Natural killer cell (primary cell): ENCODE measurements around the gene RILPL1. TPM values are rescaled to one million over a fixed set of nuclear protein-coding genes. Genes with fewer than 3 reads are reported as not detected.
A peak's percentile ranks its signal among the peaks of the same experiment; 100 is the strongest.
"Not testable (repeated sequence)": the region's sequence is repeated elsewhere in the genome, so short reads cannot be mapped to it uniquely, and the experiment has no call there.

Experiments used
- ATAC-seq, 3 donors: fragments of 150-1000 bp in 2 of 3; fragments of 200-7000 bp in 1 of 3; cut with Tn5 transposase; 1 replicate in 1 of 3; 2 replicates in 2 of 3; pipeline ENCODE4 v1.10.0; 2021; ENCODE audit warnings: mild to moderate bottlenecking in 2 of 3, moderate library complexity in 2 of 3
- DNase-seq, 2 donors: peaks; one replicate each; pipeline versions ENCODE4 v3.0.0 to v3.0.0-alpha.2; 2013 to 2021; ENCODE audit warnings: mixed read lengths in 1 of 2
- H3K27ac ChIP-seq: one replicate; pipeline ENCODE4 v1.5.1; 2013; ENCODE audit warnings: mild to moderate bottlenecking, low read length
- H3K27me3 ChIP-seq: one replicate; pipeline ENCODE4 v1.6.1; 2013; ENCODE audit warnings: low read length; ENCODE audit not compliant: control insufficient read depth, insufficient read depth
- H3K36me3 ChIP-seq: one replicate; pipeline ENCODE4 v1.6.1; 2013; ENCODE audit warnings: low read length; ENCODE audit not compliant: control insufficient read depth, insufficient read depth
- H3K4me1 ChIP-seq: one replicate; pipeline ENCODE4 v1.6.1; 2013; ENCODE audit warnings: low read length; ENCODE audit not compliant: control insufficient read depth, insufficient read depth
- H3K4me3 ChIP-seq: one replicate; pipeline ENCODE4 v1.5.1; 2013; ENCODE audit warnings: low read length
- H3K9me3 ChIP-seq: one replicate; pipeline ENCODE4 v1.6.1; 2013; ENCODE audit warnings: low read length; ENCODE audit not compliant: control insufficient read depth, insufficient read depth
- H3K27ac Mint-ChIP-seq, 2 donors: one replicate each; pipeline ENCODE4 v1.8.0; 2022; ENCODE audit warnings: mild to moderate bottlenecking in 2 of 2, mixed read lengths in 2 of 2, moderate library complexity in 1 of 2
- H3K27me3 Mint-ChIP-seq, 2 donors: one replicate each; pipeline ENCODE4 v1.8.0; 2022; ENCODE audit warnings: low read depth in 2 of 2, mixed read lengths in 2 of 2
- H3K36me3 Mint-ChIP-seq: one replicate; pipeline ENCODE4 v1.8.0; 2022; ENCODE audit warnings: mixed read lengths
- H3K4me1 Mint-ChIP-seq, 2 donors: one replicate each; pipeline ENCODE4 v1.8.0; 2022; ENCODE audit warnings: mixed read lengths in 2 of 2
- H3K4me3 Mint-ChIP-seq: one replicate; pipeline ENCODE4 v1.8.0; 2022; ENCODE audit warnings: mild to moderate bottlenecking, moderate library complexity, mixed read lengths
- H3K9me3 Mint-ChIP-seq, 2 donors: one replicate each; pipeline ENCODE4 v1.8.0; 2022; ENCODE audit warnings: mixed read lengths in 2 of 2
- WGBS: methylation state at CpG from one replicate; pipeline ENCODE4 v1.1.7; 2013; ENCODE audit warnings: missing lambda C conversion rate; ENCODE audit not compliant: insufficient coverage; 5-methylcytosine and 5-hydroxymethylcytosine counted together
- intact Hi-C: fragments of 100-400 bp; cut with micrococcal nuclease; formaldehyde crosslinking; loops from one replicate; pipeline ENCODE4 v1.14.2; 2022
- total RNA-seq, 4 donors: library from RNA; stranded (reverse); fragments of 120-200 nt in 1 of 4; gene quantifications; one replicate each; pipeline versions ENCODE4 v1.2.3 to v1.2.4, GENCODE V29; 2013 to 2022
- TF ChIP-seq, protein P1 (sequence below): fragments of 200-600 bp; IDR thresholded peaks from one replicate; pipeline ENCODE4 v1.8.0; 2022; ENCODE audit warnings: antibody characterized with exemption

RILPL1 gene
- total RNA-seq, 3 donors from 2014 or later (not counting 1 experiment from before 2014, with no cell fraction given) = 1.3 to 2.7 (median 1.5) TPM

DNA sequence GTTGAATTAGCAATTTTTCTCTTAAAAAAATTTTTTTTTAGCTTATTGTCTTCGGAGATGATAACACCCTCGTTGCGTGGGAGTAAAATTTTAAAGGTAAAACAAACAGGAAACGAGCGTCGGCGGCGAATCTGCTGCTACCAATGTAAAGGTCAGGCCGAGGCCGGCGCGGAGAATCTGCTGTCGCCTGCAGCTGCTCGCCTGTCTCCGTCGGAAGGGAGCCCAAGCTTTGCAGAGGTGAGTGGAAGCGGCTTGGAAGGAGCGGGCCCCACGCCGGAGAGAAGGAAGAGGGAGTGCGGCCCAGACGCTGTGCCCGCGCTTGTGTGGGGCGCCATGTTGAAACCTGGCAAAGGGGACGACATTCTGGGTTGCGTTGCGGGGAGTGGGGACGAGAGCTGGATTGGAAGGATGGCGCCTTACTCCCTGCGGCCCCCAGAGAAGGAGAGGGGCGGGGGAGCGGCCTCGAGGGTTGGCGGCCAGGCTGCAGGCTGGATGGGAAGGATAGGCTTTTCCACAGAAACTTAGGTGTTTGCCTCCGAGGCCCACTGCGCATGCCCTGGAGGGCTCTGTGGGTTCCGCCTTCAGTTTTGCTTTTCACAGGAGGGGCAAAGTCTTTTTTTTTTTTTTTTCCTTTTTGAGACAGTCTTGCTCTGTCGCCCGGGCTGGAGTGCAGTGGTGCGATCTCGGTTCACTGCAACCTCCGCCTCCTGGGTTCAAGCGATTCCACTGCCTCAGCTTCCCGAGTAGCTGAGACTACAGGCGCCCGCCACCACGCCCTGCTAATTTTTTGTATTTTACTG lies 75.3 kb downstream of the RILPL1 start, which contains the start of gene SNRNP35:
Gene SNRNP35 (plus strand): TSS at position 160 of the 800 bp plus-strand sequence. CDS start 7,402 bp downstream, outside the sequence.
- intact Hi-C loops = loop anchor here (1.0 to 10.0 kb wide), 3 partner anchors 71 to 175 kb away; partner anchors contain the start of genes EIF2B1, GTF2H3 and SBNO1
- H3K4me3 Mint-ChIP-seq = peak within 1 kb of the TSS; percentile 100
- Histone ChIP-seq H3K36me3 (no peaks in the 10 kb centered on the region), H3K4me1 (peaks cover 13% of the 10 kb centered on the region), H3K27ac (peak within 1 kb of the TSS; percentile 98), H3K27me3 (no peaks in the 10 kb centered on the region), H3K4me3 (peak within 1 kb of the TSS; percentile 98), H3K9me3 (no peaks in the 10 kb centered on the region)
- H3K4me1 Mint-ChIP-seq = peaks cover 17 to 30% of the 10 kb centered on the region in 2 donors
- no peaks in the 10 kb centered on the region for H3K27me3 Mint-ChIP-seq
- TF ChIP-seq, protein P1, sequence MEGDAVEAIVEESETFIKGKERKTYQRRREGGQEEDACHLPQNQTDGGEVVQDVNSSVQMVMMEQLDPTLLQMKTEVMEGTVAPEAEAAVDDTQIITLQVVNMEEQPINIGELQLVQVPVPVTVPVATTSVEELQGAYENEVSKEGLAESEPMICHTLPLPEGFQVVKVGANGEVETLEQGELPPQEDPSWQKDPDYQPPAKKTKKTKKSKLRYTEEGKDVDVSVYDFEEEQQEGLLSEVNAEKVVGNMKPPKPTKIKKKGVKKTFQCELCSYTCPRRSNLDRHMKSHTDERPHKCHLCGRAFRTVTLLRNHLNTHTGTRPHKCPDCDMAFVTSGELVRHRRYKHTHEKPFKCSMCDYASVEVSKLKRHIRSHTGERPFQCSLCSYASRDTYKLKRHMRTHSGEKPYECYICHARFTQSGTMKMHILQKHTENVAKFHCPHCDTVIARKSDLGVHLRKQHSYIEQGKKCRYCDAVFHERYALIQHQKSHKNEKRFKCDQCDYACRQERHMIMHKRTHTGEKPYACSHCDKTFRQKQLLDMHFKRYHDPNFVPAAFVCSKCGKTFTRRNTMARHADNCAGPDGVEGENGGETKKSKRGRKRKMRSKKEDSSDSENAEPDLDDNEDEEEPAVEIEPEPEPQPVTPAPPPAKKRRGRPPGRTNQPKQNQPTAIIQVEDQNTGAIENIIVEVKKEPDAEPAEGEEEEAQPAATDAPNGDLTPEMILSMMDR = no peak
- H3K36me3 Mint-ChIP-seq = no peaks in the 10 kb centered on the region
- peak within 1 kb of the TSS; percentile 100 for H3K27ac Mint-ChIP-seq
- under 1% methylated on average over 48 of the region's 48 CpGs for WGBS
- DNase-seq (peak; percentile 84 to 94), ATAC-seq (peak; percentile 75 to 83 (median 82))
- no peaks in the 10 kb centered on the region for H3K9me3 Mint-ChIP-seq

DNA sequence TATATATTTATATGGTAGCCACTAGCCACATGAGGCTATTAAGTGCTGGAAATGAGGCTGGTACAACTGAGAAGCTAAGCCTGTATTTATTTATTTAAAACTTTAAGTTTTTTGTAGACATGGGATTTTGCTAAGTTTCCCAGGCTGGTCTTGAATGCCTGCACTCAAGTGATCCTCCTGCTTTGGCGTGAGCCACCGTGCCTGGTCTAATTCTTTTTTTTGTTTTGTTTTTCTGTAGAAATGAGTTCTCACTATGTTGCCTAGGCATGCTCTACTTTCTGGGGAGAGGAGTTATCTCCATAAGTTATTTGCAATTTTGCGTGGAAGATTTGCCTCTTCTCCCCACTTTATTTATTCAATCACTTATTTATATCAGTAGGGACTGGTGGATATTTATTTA lies 80.4 kb downstream of the RILPL1 start:
- Mint-ChIP-seq H3K4me1 (peaks cover 9 to 10% of the 10 kb centered on the region in 2 donors), H3K4me3 (no peak overlapping the region), H3K27me3 (no peaks in the 10 kb centered on the region), H3K36me3 (no peaks in the 10 kb centered on the region), H3K27ac (no peak overlapping the region), H3K9me3 (no peaks in the 10 kb centered on the region)
- Histone ChIP-seq H3K36me3 (no peaks in the 10 kb centered on the region), H3K27ac (no peak overlapping the region), H3K4me1 (peaks cover 11% of the 10 kb centered on the region), H3K4me3 (no peak overlapping the region), H3K9me3 (no peaks in the 10 kb centered on the region), H3K27me3 (no peaks in the 10 kb centered on the region)
- peak in 1 of 3 donors; percentile 9 for ATAC-seq
- 89% methylated on average over 2 of the region's 3 CpGs for WGBS
- intact Hi-C loops = loop anchor here (10.0 kb wide), 1 partner anchor 88 kb away; the partner anchor contains the start of gene SBNO1
- peak in 1 of 2 donors; percentile 35 for DNase-seq
- TF ChIP-seq, protein P1 = no peak

DNA sequence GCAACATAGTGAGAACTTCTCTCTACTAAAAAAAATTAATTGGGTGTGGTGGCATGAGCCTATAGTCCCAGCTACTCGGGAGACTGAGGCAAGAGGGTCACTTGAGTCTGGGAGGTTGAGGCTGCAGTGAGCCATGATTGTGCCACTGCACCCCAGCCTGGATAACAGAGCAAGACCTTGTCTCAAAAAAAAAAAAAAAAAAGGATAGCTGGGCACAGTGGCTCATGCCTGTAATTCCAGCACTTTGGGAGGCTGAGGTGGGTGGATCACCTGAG lies 81.3 kb downstream of the RILPL1 start:
- intact Hi-C loops = loop anchor here (10.0 kb wide), 1 partner anchor 87 kb away; the partner anchor contains the start of gene SBNO1
- peak overlapping the region in 1 of 2 donors; percentile 31 for H3K27ac Mint-ChIP-seq
- H3K36me3 ChIP-seq = not testable (repeated sequence)

DNA sequence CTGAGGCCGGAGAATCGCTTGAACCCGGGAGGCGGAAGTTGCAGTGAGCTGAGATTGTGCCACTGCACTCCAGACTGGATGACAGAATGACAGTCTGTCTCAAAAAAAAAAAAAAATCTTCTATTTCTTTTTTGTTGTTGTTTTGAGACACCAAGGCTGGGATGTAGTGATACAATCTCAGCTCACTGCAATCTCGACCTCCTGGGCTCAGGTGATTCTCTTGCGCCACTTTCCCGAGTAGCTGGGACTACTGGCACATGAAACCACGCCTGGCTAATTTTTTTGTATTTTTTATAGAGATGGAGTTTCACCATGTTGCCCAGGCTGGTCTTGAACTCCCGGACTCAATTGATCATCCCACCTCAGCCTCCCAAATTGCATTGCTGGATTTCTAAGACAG lies 82.9 kb downstream of the RILPL1 start:
- WGBS = 95% methylated on average over 9 of the region's 9 CpGs
- DNase-seq (no peak), ATAC-seq (no peak)
- TF ChIP-seq, protein P1 = no peak
- Mint-ChIP-seq H3K36me3 (no peaks in the 10 kb centered on the region), H3K27ac (no peak overlapping the region), H3K4me1 (peaks cover 9 to 14% of the 10 kb centered on the region in 2 donors), H3K9me3 (no peaks in the 10 kb centered on the region), H3K4me3 (no peak overlapping the region), H3K27me3 (no peaks in the 10 kb centered on the region)
- Histone ChIP-seq H3K9me3 (no peaks in the 10 kb centered on the region), H3K4me1 (peaks cover 18% of the 10 kb centered on the region), H3K27me3 (no peaks in the 10 kb centered on the region), H3K4me3 (no peak overlapping the region), H3K27ac (no peak overlapping the region), H3K36me3 (no peaks in the 10 kb centered on the region)
- intact Hi-C loops = loop anchor here (10.0 kb wide), 1 partner anchor 86 kb away; the partner anchor contains the start of gene SBNO1

More for the DNA sequence above, 81.3 kb downstream of the RILPL1 start:
- H3K36me3 Mint-ChIP-seq, H3K4me3 ChIP-seq, H3K27me3 ChIP-seq, H3K27me3 Mint-ChIP-seq, DNase-seq, H3K9me3 Mint-ChIP-seq, H3K4me3 Mint-ChIP-seq, H3K9me3 ChIP-seq, H3K27ac ChIP-seq: not testable (repeated sequence)
- peak in 1 of 3 donors; percentile 2 for ATAC-seq
- H3K4me1 Mint-ChIP-seq = peaks cover 9 to 10% of the 10 kb centered on the region in 2 donors
- WGBS = 0% methylated on average over 1 of the region's 1 CpG
- H3K4me1 ChIP-seq = peaks cover 16% of the 10 kb centered on the region
